HL-60 (cell line): ENCODE results near the gene GSTA2.
"Not testable (repeated sequence)": the region's sequence is repeated elsewhere in the genome, so short reads cannot be mapped to it uniquely, and the experiment has no call there.

ENCODE experiments used
- POLR2AphosphoS5 ChIP-seq: IDR thresholded peaks from 2 replicates; pipeline ENCODE4 v1.6.1; 2012; ENCODE audit warnings: low read depth
- TF ChIP-seq, protein P1 (sequence below): IDR thresholded peaks from one replicate; pipeline ENCODE4 v1.5.1; 2011; ENCODE audit warnings: low read length, control low read depth, inconsistent platforms; ENCODE audit not compliant: insufficient read depth

DNA sequence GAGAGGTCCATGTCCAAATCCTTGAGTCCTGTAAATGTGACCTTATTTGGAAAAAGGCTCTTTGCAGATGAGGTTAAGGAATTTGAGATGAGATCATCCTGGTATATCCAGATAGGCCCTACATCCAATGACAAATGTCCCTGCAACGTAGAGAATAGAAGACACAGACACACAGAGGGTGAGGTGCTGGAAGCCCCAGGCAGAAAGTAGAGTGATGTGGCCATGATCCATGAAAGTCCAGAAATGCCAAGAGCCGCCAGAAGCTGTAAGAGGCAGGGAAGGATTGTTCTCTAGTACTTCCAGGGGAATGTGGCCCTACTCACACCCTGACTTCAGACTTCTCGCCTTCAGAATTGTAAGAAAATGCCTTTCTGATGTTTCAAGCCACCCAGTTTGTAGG is 16.0 kb downstream of the GSTA2 start:
- TF ChIP-seq, protein P1, sequence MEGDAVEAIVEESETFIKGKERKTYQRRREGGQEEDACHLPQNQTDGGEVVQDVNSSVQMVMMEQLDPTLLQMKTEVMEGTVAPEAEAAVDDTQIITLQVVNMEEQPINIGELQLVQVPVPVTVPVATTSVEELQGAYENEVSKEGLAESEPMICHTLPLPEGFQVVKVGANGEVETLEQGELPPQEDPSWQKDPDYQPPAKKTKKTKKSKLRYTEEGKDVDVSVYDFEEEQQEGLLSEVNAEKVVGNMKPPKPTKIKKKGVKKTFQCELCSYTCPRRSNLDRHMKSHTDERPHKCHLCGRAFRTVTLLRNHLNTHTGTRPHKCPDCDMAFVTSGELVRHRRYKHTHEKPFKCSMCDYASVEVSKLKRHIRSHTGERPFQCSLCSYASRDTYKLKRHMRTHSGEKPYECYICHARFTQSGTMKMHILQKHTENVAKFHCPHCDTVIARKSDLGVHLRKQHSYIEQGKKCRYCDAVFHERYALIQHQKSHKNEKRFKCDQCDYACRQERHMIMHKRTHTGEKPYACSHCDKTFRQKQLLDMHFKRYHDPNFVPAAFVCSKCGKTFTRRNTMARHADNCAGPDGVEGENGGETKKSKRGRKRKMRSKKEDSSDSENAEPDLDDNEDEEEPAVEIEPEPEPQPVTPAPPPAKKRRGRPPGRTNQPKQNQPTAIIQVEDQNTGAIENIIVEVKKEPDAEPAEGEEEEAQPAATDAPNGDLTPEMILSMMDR = not testable (repeated sequence)
- not testable (repeated sequence) for TF ChIP-seq POLR2AphosphoS5
